IPS-18c (cell line): Measurements from ENCODE around the gene KIF16B.

Experiments
- H3K4me3 ChIP-seq: 2 replicates; pipeline ENCODE4 v1.7.0; 2013; ENCODE audit warnings: low read depth, mild to moderate bottlenecking, low read length, moderate library complexity; ENCODE audit not compliant: insufficient read depth
- H3K9me3 ChIP-seq: one replicate; pipeline ENCODE4 v1.6.1; 2013; ENCODE audit warnings: mild to moderate bottlenecking, low read length, moderate library complexity; ENCODE audit not compliant: control insufficient read depth, insufficient read depth

The KIF16B gene

DNA sequence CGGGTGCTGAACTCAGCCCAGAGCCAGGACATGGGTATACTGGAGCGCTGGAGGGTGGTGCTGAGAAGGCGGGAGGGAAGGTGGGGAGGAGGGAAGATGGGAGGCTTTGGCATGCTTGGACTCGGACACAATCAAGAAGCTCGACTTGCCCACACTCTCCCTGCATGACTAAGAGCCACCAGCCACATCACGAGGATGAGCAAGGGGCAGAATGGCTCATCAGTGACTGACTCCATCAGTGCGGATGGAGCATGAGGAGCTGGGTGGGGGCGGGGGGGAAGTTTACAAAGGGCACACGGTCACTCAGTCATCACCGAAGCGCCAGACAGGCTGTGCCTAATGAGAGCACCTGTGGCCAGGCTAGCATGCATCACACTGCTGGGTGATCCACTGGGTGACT, 222.8 kb downstream of the KIF16B start:
- no peaks in the 10 kb centered on the region for H3K9me3 ChIP-seq
- no peak overlapping the region for H3K4me3 ChIP-seq

DNA sequence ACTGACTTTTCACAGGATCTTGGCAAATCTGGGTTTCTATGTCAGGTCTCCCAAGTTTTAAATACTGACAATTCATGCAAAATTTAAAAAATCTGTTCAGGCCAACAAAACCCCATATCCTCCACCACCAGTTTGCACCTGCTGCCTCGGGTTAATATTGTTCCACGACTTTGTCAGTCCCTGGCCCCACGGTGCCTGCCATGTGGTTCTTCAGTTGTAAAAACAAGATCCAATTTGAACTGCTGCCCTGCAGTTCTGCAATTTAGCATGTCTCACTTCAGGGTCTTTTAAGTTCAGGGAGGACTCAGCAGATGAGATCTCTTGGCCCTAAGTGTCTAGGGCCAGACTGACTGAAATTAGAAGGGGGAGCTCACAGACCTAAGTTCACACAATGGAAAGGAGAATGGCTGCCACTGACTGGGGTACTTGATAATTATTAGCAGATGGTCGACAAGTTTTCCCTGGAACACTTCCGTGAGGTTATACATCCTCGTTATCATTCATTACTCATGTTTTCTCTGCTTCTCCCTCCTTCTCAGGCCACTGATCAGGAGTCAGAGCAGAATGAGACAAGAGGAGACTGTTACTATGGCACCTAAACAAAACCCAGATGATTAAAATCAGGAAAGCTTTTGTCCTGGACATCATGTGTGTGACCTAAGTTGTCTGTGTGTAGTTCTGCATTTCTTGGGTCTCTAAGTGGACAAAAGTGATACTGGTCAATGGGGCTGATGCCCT, 223.6 kb downstream of the KIF16B start:
- no peak overlapping the region for H3K4me3 ChIP-seq
- H3K9me3 ChIP-seq = no peaks in the 10 kb centered on the region

DNA sequence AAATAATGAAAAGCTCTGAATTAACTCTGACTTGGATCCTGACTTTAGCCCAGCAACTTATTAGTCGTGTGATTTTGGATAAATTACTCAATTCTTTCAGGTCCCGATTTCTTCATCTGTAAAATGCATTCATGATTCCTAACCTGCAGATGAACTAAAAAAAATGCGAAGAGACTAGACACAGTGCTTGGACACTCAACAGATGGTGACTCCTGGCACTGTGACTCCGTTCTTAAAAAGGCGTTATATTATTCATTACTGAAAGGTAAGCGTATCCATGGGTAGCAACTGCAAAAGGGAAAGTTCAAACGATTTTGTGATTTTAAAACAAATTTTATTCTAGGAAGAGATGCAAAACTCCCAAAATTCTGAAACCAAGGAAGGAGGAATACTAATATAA, 226.3 kb downstream of the KIF16B start:
- Histone ChIP-seq H3K9me3 (no peaks in the 10 kb centered on the region), H3K4me3 (no peak overlapping the region)

DNA sequence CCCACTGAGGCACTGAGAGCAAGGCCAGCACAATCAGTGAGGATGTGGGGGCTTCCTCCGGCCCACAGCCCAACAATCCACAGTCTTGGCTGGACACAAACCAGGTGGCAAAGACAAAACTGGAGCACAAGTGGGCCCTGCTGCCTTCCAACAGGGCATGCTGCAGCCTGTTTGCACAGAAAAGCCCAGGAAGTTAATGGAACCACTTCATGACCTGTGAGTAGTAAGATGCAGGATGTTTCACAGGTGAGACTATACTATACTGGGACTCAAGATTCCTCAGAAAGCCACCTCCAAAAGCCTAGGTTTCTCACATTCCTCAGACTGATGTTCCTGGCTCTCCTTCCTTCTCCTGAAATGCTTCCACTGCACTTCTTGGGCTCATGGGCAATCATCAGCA, 235.5 kb downstream of the KIF16B start:
- H3K4me3 ChIP-seq = no peak overlapping the region
- no peaks in the 10 kb centered on the region for H3K9me3 ChIP-seq

DNA sequence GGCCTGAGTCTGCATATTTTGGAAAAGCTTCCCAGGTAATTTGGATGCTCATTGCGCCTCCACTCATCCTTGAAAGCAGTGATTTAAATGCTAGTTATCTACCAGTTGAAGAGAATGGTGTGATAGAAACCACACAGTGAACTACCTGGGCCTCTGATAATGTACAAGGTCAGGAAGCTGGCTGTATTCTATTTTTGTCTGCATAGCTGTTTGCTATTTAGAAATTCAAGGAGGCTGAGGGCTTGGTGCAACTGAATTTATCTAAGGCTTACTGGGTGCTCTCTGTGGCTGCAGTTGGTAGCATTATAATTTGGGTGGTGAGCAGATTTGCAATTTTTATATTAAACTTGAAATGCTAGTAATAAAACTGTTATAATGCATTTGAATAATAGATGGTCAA, 245.6 kb downstream of the KIF16B start:
- no peak overlapping the region for H3K4me3 ChIP-seq
- H3K9me3 ChIP-seq = no peaks in the 10 kb centered on the region

DNA sequence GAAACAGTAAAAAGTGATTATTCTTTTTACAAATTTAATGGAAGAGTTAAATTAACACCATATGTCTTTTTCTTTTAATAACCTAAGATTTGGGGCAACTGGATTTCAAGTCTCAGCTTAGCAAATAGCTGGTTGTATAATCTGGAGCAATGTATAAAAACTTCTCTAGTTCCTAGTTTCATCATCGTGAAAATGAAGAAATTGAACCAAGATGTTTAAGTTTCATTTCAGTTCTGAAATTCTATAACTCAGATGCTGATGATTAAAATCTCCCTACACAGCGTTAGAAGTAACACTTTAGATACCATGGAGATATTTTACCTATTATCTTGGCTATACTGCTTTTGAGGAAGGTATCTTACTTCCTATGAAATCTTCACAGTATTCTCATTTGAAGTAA, 252.0 kb downstream of the KIF16B start:
- no peaks in the 10 kb centered on the region for H3K9me3 ChIP-seq
- no peak overlapping the region for H3K4me3 ChIP-seq

DNA sequence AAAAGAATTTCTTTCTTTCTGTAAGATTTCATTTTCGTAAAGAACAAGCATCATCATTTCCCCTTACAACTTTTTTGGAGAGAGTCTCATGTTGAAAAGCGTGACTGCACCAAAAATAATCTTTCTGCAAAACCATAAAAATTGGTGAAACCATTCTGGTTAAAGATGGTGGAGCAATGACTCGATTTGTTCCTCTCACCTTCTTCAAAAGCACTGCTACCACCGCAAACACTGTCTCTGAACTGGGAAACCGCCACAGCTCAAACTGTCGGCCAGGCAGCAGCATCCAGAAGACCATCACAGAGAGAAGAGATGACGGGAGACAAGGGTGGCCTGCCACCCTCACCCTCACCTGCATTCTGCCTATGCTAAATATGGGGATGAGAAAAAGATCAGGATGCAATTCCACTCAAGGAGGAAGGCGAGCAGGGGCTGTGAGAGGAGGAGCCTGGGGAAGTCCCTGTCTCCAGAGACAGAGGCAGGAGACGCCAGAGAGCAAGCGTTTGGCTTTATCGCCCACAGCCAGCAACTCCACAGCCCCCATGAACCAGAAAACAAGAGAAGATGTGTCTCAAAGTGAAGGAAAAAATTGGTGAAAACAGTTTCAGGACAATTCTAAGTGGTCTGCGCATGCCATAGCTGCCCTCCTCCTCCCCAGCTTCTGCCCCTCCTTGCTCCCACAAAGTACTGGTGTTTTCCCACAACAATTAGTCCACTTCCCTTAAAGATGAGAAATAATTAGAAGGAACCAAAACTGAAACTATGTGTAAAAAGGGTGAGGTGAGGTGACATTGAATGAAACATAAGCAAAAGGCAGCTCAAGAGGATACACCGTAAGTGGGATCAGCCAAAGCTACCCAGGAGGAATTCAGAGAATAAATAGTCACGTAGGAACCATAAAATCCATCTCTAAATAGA, 255.5 kb downstream of the KIF16B start:
- H3K9me3 ChIP-seq = no peaks in the 10 kb centered on the region
- no peak overlapping the region for H3K4me3 ChIP-seq

DNA sequence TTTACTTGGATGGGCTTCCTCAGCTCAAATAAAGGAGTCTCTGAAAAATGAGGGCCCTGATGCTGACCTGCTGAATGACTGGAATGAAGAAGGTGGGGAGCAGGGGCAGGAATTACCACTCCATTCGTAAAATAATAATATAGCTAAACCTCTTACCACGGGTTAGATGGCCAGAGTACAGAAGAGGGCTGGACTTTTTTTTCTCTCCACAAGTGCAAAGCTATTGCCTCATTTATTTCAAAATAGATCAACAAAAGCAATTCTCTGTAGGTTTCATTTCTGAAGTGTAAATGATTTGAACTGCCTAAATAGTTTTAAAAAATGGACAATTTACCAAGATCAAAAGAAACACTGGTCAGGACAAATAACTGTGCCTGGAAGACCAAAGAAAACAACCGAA, 256.7 kb downstream of the KIF16B start:
- Histone ChIP-seq H3K9me3 (no peaks in the 10 kb centered on the region), H3K4me3 (no peak overlapping the region)

DNA sequence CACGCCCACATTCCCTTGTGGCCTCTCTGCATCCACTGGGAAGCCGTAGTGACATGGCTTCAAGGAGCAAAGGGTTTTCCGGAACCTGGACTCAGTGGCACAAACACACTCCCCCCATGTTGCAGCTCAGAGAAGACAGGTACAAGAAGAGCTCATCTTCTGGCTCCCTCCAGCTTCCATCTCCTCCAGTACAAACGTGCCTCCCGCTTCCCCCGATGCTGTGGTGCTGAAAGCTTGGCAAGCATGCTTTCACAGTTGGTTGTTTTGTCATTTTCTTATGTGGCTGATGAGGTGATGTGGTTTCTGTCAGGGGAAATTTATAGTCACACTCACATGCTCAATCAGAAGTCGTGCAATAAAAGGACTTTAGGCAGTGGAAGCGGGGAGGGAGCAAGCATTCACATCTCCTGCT, 258.5 kb downstream of the KIF16B start:
- no peaks in the 10 kb centered on the region for H3K9me3 ChIP-seq
- no peak overlapping the region for H3K4me3 ChIP-seq

DNA sequence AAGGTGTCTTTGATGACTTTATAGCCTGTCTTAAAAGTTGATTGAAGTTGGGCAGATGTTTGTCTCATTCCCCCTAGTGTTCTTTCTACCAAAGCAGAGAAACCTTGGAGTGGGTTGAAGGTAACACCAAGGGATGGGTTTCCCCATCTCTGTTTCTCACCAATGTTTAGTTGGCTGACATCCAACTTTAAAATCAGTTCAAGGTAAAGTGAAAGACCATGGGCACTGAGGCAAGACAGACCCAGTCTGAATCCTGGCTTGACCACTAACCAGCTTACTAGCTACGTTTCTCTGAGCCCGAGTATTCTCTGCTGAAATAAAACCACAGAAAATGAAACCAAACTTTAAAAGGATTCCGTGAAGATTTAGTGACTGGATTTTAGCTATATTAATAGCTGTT, 258.9 kb downstream of the KIF16B start:
- Histone ChIP-seq H3K9me3 (no peaks in the 10 kb centered on the region), H3K4me3 (no peak overlapping the region)

DNA sequence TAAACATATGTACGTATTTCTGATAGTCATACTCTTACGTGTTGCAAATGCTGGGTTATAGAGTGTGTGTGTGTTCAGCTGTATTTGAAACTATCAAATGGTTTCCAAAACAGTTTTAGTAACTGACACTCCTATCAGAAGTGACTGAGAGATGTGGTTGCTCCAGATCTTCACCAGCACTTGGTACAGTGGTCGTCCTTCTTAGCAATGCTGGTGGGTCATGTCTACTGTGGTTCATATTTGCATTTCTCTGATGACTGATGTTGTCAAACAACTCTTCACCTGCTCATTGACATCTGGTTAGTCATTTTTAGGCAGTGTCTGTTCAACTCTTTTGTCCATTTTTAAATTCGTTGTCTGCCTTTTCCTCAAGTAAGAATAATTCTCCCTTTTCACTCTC, 259.3 kb downstream of the KIF16B start:
- Histone ChIP-seq H3K4me3 (no peak overlapping the region), H3K9me3 (no peaks in the 10 kb centered on the region)

DNA sequence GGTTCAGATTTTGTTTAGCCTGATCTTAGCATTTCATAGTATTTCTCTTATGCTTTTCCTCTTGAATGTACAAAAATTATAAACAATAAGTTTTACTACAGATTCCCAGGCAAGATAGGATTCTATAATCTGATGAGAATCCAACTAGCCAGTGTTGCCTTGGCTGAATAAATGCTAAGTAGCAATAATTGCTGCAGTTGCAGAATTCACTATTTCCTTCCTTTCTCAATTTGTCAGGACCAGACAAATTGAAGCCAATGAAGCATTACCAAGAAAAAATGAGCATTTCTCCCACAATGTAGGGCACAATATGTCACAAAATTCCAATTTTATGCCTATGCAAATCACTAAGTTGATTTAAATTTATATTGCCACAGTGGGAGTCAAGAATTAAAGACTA, 260.2 kb downstream of the KIF16B start:
- H3K4me3 ChIP-seq = no peak overlapping the region
- no peaks in the 10 kb centered on the region for H3K9me3 ChIP-seq

DNA sequence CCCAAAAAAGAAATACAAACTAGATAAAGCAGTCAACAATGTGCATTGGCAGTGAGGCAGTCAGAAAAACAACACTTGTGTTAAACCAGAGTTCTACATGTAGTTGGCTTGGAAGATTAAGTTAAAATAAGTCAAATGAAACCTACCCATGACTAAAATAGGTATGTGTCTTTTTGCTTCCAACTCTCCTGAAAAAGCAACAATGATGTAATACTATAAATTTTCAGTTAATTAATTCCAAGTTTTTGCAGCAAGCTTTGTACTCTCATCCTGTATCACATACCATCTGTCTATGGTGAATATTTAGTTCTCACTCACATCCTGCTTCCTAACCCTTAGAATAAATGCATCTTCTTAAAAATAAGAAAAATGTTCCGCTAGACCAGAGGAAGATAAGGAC, 261.5 kb downstream of the KIF16B start:
- H3K9me3 ChIP-seq = no peaks in the 10 kb centered on the region

DNA sequence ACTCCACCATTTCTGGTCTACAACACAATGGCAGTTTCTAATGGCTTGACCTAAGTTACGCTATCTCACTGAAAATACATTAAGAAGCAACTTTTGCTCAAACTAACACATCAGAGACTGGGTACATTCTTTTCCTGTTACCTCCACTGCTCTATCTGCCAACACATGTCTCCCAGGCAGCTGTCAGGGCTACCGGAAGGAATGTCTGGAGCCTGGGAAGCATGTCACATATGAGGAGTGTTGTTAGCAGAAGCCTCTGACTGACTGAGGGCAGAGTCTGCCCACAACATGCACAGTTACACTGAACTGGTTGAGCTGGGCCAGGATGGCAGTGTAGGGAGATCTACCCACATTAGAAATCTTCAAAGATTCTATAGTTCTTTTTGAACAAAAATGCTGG, 264.5 kb downstream of the KIF16B start:
- Histone ChIP-seq H3K4me3 (no peak overlapping the region), H3K9me3 (no peaks in the 10 kb centered on the region)

More for the DNA sequence above, 261.5 kb downstream of the KIF16B start:
- H3K4me3 ChIP-seq = no peak overlapping the region

DNA sequence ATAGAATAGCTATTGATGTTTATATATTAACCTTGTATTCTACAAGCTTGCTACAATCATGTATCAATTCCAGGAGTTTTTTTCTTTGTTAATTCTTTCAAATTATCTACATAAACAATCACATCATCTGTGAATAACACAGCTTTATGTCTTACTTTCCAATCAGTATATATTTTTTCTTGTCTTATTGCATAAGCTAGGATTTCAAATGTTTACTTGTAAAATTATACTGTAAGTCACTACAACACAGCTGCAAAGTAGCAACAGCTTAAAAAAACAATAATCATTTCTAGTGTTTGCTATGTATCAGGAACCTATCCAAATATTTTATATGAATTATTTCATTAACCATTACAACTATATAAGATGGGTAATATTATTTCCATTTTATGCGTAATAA, 270.4 kb downstream of the KIF16B start:
- Histone ChIP-seq H3K4me3 (no peak overlapping the region), H3K9me3 (no peaks in the 10 kb centered on the region)

DNA sequence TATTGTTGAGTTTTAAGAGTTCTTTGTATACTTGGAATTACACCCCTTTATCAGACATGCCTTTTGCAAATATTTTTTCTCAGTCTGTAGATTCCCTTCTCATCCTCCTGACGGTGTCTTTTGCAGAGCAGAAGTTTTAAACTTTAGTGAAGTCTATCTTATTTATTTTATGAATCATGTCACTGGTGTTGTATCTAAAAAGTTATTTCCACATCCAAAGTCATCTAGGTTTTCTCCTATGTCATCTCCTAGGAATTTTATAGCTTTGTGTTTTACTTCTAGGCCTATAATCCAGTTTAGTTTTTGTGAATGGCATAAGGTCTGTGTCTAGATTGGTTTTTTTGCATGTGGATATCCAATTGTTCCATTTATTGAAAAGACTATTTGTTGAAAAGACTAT, 271.3 kb downstream of the KIF16B start:
- Histone ChIP-seq H3K9me3 (no peaks in the 10 kb centered on the region), H3K4me3 (no peak overlapping the region)

DNA sequence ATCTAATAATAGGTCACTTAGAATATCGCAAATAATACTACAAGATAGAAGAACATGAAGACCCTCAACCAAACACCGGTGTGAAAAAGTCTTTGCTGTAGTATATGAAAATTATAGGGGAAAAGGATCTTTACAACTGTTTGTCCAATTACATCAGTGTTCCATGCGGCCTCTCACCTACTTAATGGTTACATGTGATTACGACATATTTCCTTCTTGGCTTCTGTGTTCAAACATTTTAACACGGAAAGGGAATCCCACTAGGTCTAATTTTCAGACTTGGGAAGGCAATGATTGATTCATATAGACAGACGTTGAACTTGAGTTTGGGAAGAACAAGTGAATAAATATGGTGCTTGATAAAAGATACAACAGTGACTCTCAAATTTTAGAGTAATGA, 273.4 kb downstream of the KIF16B start:
- no peak overlapping the region for H3K4me3 ChIP-seq
- no peaks in the 10 kb centered on the region for H3K9me3 ChIP-seq

DNA sequence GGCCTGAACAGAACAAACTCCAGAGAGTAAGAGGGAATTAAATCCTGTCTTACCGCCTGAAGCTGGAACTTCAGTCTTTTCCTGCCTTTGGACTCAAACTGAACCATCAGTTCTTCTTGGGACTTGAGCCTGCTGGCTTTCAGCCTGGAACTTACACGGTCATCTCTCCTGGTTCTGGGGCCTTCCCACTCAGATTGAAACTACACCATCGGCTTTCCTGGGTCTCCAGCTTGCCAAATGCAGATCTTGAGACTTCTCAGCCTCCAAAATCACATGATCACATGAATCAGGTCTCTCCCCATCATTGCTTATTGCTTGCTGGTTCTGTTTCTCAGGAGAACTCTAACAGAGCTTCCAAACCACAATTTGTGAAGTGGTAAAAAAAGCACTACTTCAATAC, 276.3 kb downstream of the KIF16B start:
- H3K4me3 ChIP-seq = no peak overlapping the region
- H3K9me3 ChIP-seq = no peaks in the 10 kb centered on the region
